ENCODE measurements around the gene CELF5. TPM values are rescaled to one million over a fixed set of nuclear protein-coding genes. Genes with fewer than 3 reads are reported as not detected.
"Not testable (repeated sequence)": the region's sequence is repeated elsewhere in the genome, so short reads cannot be mapped to it uniquely, and the experiment has no call there.

The CELF5 gene
- polyA plus RNA-seq, 4 donors: 0.53 to 0.70 (median 0.54) TPM; not detected in 1

DNA sequence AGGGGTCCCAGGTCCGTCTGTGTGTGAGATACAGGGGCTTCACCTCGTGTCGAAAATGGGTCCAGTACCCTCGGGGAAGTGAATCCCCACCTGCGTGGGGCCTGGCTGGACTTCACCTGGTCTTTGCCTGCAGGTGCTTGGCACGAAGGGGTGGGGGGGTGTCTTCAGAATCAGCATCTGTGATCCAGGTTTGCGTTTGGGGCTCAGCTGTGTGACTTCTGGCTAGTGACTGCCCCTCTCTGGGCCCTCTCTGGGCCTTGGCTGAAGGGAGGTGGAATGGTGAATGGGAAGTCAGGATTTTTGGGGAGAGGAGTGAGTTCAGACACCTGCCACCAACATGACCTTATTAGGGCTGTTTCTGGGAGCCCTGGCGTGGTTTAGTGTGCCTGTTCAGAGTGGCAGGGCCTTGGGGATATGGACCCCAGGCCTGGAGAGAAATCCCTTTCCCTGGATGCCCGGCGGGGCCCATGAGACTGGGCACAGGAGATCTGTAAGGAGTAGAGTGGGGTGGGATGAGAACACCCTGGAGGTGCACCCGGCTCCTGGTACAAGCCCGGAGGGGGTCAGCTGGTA is 2.7 kb downstream of the CELF5 start:
- Histone ChIP-seq H3K36me3 (ENCODE audit: control insufficient read depth in 3 of 3, insufficient read depth in 2 of 3, low read depth in 1 of 3, low read length in 3 of 3) (no peaks in the 10 kb centered on the region), H3K4me1 (ENCODE audit: control insufficient read depth in 3 of 3, insufficient read depth in 2 of 3, low read depth in 1 of 3, low read length in 2 of 3) (no peaks in the 10 kb centered on the region), H3K27me3 (ENCODE audit: control insufficient read depth in 3 of 3, insufficient read depth in 3 of 3, low read length in 3 of 3) (peaks cover 14 to 46% (median 18%) of the 10 kb centered on the region in 3 donors), H3K4me3 (ENCODE audit: low read depth in 1 of 3, low read length in 3 of 3) (no peak overlapping the region), H3K27ac (ENCODE audit: low read depth in 1 of 3, low read length in 2 of 3) (no peak overlapping the region), H3K9me3 (ENCODE audit: control insufficient read depth in 2 of 2, insufficient read depth in 1 of 2, low read depth in 1 of 2, low read length in 1 of 2) (no peaks in the 10 kb centered on the region)
- DNase-seq (no peak), FAIRE-seq (no peak)
- WGBS, 3 donors: 51 to 71% (median 53%) methylated on average over 12 of the region's 12 CpGs

- FAIRE-seq: no peak
- no peaks in the 10 kb centered on the region for H3K36me3 ChIP-seq (ENCODE audit: control insufficient read depth in 3 of 3, insufficient read depth in 2 of 3, low read depth in 1 of 3, low read length in 3 of 3)
- no peaks in the 10 kb centered on the region for H3K9me3 ChIP-seq (ENCODE audit: control insufficient read depth in 2 of 2, insufficient read depth in 1 of 2, low read depth in 1 of 2, low read length in 1 of 2)
- no peaks in the 10 kb centered on the region for H3K4me1 ChIP-seq (ENCODE audit: control insufficient read depth in 3 of 3, insufficient read depth in 2 of 3, low read depth in 1 of 3, low read length in 2 of 3)
- no peak for DNase-seq
- no peak overlapping the region for H3K27ac ChIP-seq (ENCODE audit: low read depth in 1 of 3, low read length in 2 of 3)
- WGBS, 3 donors: 43 to 50% (median 50%) methylated on average over 9 of the region's 9 CpGs
- H3K27me3 ChIP-seq (ENCODE audit: control insufficient read depth in 3 of 3, insufficient read depth in 3 of 3, low read length in 3 of 3): peaks cover 14 to 50% (median 18%) of the 10 kb centered on the region in 3 donors
- H3K4me3 ChIP-seq (ENCODE audit: low read depth in 1 of 3, low read length in 3 of 3): no peak overlapping the region
Measured at GRCh38 chr19:3229346-3229743, 4.9 kb downstream of the CELF5 start.

DNA sequence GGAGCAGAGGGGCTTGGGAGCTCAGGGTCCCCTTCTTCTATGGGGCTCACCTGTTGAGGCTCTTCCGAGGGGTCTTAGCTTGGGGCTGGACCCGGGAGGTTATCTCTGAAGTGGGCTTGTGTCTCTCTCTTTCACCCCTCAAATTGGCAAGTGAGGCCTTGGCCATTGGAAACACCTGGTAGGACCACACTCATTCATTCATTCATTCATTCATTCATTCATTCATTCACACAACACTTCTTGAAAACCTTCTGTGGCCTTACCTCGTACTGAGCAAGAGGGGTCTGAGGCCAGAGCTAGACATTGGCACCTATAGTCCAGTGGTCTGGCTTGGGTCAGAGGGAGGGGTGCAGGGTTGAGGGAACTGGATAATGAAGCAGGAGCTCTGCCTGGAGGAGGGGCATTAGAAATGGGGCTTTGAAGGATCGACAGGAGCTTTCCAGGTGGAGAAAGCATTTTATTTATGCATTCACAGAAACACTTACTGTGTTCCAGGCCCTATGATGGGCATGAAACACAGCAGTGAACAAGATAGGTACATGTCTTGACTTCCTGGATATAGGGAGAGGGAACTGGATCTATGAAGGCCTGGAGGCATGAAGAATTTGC is 5.5 kb downstream of the CELF5 start:
- no peak for DNase-seq
- Histone ChIP-seq H3K27me3 (ENCODE audit: control insufficient read depth in 3 of 3, insufficient read depth in 3 of 3, low read length in 3 of 3) (peaks cover 14 to 50% (median 18%) of the 10 kb centered on the region in 3 donors), H3K9me3 (ENCODE audit: control insufficient read depth in 2 of 2, insufficient read depth in 1 of 2, low read depth in 1 of 2, low read length in 1 of 2) (no peaks in the 10 kb centered on the region), H3K27ac (ENCODE audit: low read depth in 1 of 3, low read length in 2 of 3) (no peak overlapping the region), H3K4me3 (ENCODE audit: low read depth in 1 of 3, low read length in 3 of 3) (no peak overlapping the region), H3K4me1 (ENCODE audit: control insufficient read depth in 3 of 3, insufficient read depth in 2 of 3, low read depth in 1 of 3, low read length in 2 of 3) (no peaks in the 10 kb centered on the region), H3K36me3 (ENCODE audit: control insufficient read depth in 3 of 3, insufficient read depth in 2 of 3, low read depth in 1 of 3, low read length in 3 of 3) (no peaks in the 10 kb centered on the region)
- 85 to 89% (median 86%) methylated on average over 4 of the region's 4 CpGs for WGBS, 3 donors
- FAIRE-seq: no peak

- H3K36me3 ChIP-seq (ENCODE audit: control insufficient read depth in 3 of 3, insufficient read depth in 2 of 3, low read depth in 1 of 3, low read length in 3 of 3): no peaks in the 10 kb centered on the region
- H3K4me1 ChIP-seq (ENCODE audit: control insufficient read depth in 3 of 3, insufficient read depth in 2 of 3, low read depth in 1 of 3, low read length in 2 of 3): no peaks in the 10 kb centered on the region
- no peak overlapping the region for H3K27ac ChIP-seq (ENCODE audit: low read depth in 1 of 3, low read length in 2 of 3)
- no peaks in the 10 kb centered on the region for H3K9me3 ChIP-seq (ENCODE audit: control insufficient read depth in 2 of 2, insufficient read depth in 1 of 2, low read depth in 1 of 2, low read length in 1 of 2)
- DNase-seq (no peak), FAIRE-seq (no peak)
- peaks cover 10 to 43% (median 13%) of the 10 kb centered on the region in 3 donors for H3K27me3 ChIP-seq (ENCODE audit: control insufficient read depth in 3 of 3, insufficient read depth in 3 of 3, low read length in 3 of 3)
- H3K4me3 ChIP-seq (ENCODE audit: low read depth in 1 of 3, low read length in 3 of 3): no peak overlapping the region
- 83 to 97% (median 96%) methylated on average over 1 of the region's 1 CpG for WGBS, 3 donors
Measured at GRCh38 chr19:3231288-3231687, 6.8 kb downstream of the CELF5 start.

GRCh38 chr19:3233116-3233515 is 8.7 kb downstream of the CELF5 start:
- 62 to 76% (median 63%) methylated on average over 4 of the region's 4 CpGs for WGBS, 3 donors
- peaks cover 3 to 25% (median 5%) of the 10 kb centered on the region in 3 donors for H3K27me3 ChIP-seq (ENCODE audit: control insufficient read depth in 3 of 3, insufficient read depth in 3 of 3, low read length in 3 of 3)
- no peak overlapping the region for H3K4me3 ChIP-seq (ENCODE audit: low read depth in 1 of 3, low read length in 3 of 3)
- no peak overlapping the region for H3K27ac ChIP-seq (ENCODE audit: low read depth in 1 of 3, low read length in 2 of 3)
- no peaks in the 10 kb centered on the region for H3K4me1 ChIP-seq (ENCODE audit: control insufficient read depth in 3 of 3, insufficient read depth in 2 of 3, low read depth in 1 of 3, low read length in 2 of 3)
- H3K9me3 ChIP-seq (ENCODE audit: control insufficient read depth in 2 of 2, insufficient read depth in 1 of 2, low read depth in 1 of 2, low read length in 1 of 2): no peaks in the 10 kb centered on the region
- no peak for DNase-seq
- no peaks in the 10 kb centered on the region for H3K36me3 ChIP-seq (ENCODE audit: control insufficient read depth in 3 of 3, insufficient read depth in 2 of 3, low read depth in 1 of 3, low read length in 3 of 3)
- no peak for FAIRE-seq

DNA sequence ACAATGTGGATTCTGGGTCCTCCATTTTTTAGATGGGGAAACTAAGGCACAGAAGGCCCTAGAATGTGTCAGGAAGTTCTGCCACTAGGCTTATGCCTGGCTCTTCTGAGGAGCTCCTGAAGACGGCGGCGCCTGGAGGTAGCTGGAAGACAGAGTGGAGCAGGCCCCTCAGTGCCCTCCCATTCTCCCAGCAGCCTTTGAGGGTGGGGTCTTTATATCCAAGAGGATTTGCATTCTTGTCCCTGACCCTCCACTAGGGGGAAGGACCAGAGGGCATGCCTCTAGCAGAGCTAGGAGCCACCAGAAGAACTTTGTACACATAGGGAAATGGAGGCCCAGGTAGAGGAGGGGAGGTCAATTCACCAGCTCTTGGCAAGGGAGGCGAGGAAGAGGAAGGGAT is 9.4 kb downstream of the CELF5 start:
- FAIRE-seq: no peak
- 49 to 69% (median 56%) methylated on average over 4 of the region's 4 CpGs for WGBS, 3 donors

GRCh38 chr19:3234800-3235199 is 10.3 kb downstream of the CELF5 start:
- FAIRE-seq: no peak
- H3K27me3 ChIP-seq (ENCODE audit: control insufficient read depth in 3 of 3, insufficient read depth in 3 of 3, low read length in 3 of 3): peaks cover 0 to 9% (median 0%) of the 10 kb centered on the region in 3 donors
- no peak overlapping the region for H3K27ac ChIP-seq (ENCODE audit: low read depth in 1 of 3, low read length in 2 of 3)
- no peak overlapping the region for H3K4me3 ChIP-seq (ENCODE audit: low read depth in 1 of 3, low read length in 3 of 3)
- 48 to 60% (median 55%) methylated on average over 9 of the region's 9 CpGs for WGBS, 3 donors
- H3K9me3 ChIP-seq (ENCODE audit: control insufficient read depth in 2 of 2, insufficient read depth in 1 of 2, low read depth in 1 of 2, low read length in 1 of 2): peaks cover 0 to 4% of the 10 kb centered on the region in 2 donors
- DNase-seq: no peak
- no peaks in the 10 kb centered on the region for H3K4me1 ChIP-seq (ENCODE audit: control insufficient read depth in 3 of 3, insufficient read depth in 2 of 3, low read depth in 1 of 3, low read length in 2 of 3)
- no peaks in the 10 kb centered on the region for H3K36me3 ChIP-seq (ENCODE audit: control insufficient read depth in 3 of 3, insufficient read depth in 2 of 3, low read depth in 1 of 3, low read length in 3 of 3)

More for the DNA sequence above, 9.4 kb downstream of the CELF5 start:
- Histone ChIP-seq H3K27me3 (ENCODE audit: control insufficient read depth in 3 of 3, insufficient read depth in 3 of 3, low read length in 3 of 3) (peaks cover 0 to 19% (median 5%) of the 10 kb centered on the region in 3 donors), H3K27ac (ENCODE audit: low read depth in 1 of 3, low read length in 2 of 3) (no peak overlapping the region), H3K9me3 (ENCODE audit: control insufficient read depth in 2 of 2, insufficient read depth in 1 of 2, low read depth in 1 of 2, low read length in 1 of 2) (peaks cover 0 to 4% of the 10 kb centered on the region in 2 donors), H3K36me3 (ENCODE audit: control insufficient read depth in 3 of 3, insufficient read depth in 2 of 3, low read depth in 1 of 3, low read length in 3 of 3) (no peaks in the 10 kb centered on the region), H3K4me1 (ENCODE audit: control insufficient read depth in 3 of 3, insufficient read depth in 2 of 3, low read depth in 1 of 3, low read length in 2 of 3) (no peaks in the 10 kb centered on the region), H3K4me3 (ENCODE audit: low read depth in 1 of 3, low read length in 3 of 3) (no peak overlapping the region)
- no peak for DNase-seq

GRCh38 chr19:3235604-3236003 is 11.1 kb downstream of the CELF5 start:
- H3K27me3 ChIP-seq (ENCODE audit: control insufficient read depth in 3 of 3, insufficient read depth in 3 of 3, low read length in 3 of 3); H3K9me3 ChIP-seq (ENCODE audit: control insufficient read depth in 2 of 2, insufficient read depth in 1 of 2, low read depth in 1 of 2, low read length in 1 of 2); H3K36me3 ChIP-seq (ENCODE audit: control insufficient read depth in 3 of 3, insufficient read depth in 2 of 3, low read depth in 1 of 3, low read length in 3 of 3); H3K27ac ChIP-seq (ENCODE audit: low read depth in 1 of 3, low read length in 2 of 3); DNase-seq; H3K4me1 ChIP-seq (ENCODE audit: control insufficient read depth in 3 of 3, insufficient read depth in 2 of 3, low read depth in 1 of 3, low read length in 2 of 3); FAIRE-seq; H3K4me3 ChIP-seq (ENCODE audit: low read depth in 1 of 3, low read length in 3 of 3): not testable (repeated sequence)
- WGBS, 3 donors: 79 to 94% (median 81%) methylated on average over 2 of the region's 2 CpGs
